HK-2 (cell line): Measurements from ENCODE around the gene FUOM.
A peak's percentile ranks its signal among the peaks of the same experiment; 100 is the strongest.
"Not testable (repeated sequence)": the region's sequence is repeated elsewhere in the genome, so short reads cannot be mapped to it uniquely, and the experiment has no call there.

Experiments
- DNase-seq: peaks from one replicate; pipeline ENCODE4 v3.0.0-alpha.2; 2018; ENCODE audit not compliant: unreplicated experiment

Gene FUOM

GRCh38 chr10:133328358-133329343 lies 29.2 kb downstream of the FUOM start:
- no peak for DNase-seq

- DNase-seq: peak; percentile 59
Measured at GRCh38 chr10:133327651-133328357, 30.0 kb downstream of the FUOM start.

- DNase-seq: no peak
Measured at GRCh38 chr10:133326745-133327650, 30.8 kb downstream of the FUOM start.

GRCh38 chr10:133326223-133326551 lies 31.6 kb downstream of the FUOM start:
- DNase-seq: no peak

- no peak for DNase-seq
Measured at GRCh38 chr10:133325440-133326222, 32.2 kb downstream of the FUOM start.

GRCh38 chr10:133324857-133325260 lies 33.0 kb downstream of the FUOM start:
- DNase-seq: no peak

GRCh38 chr10:133324198-133324792 lies 33.5 kb downstream of the FUOM start:
- peak; percentile 53 for DNase-seq

GRCh38 chr10:133322064-133322709 lies 35.6 kb downstream of the FUOM start:
- not testable (repeated sequence) for DNase-seq

- not testable (repeated sequence) for DNase-seq
Measured at GRCh38 chr10:133320852-133321422, 36.9 kb downstream of the FUOM start.

GRCh38 chr10:133318494-133319127 lies 39.2 kb downstream of the FUOM start:
- peak; percentile 85 for DNase-seq

GRCh38 chr10:133316732-133317131 lies 41.1 kb downstream of the FUOM start:
- DNase-seq: no peak

- no peak for DNase-seq
Measured at GRCh38 chr10:133316266-133316665, 41.6 kb downstream of the FUOM start.

GRCh38 chr10:133315847-133316246 lies 42.0 kb downstream of the FUOM start:
- no peak for DNase-seq

- no peak for DNase-seq
Measured at GRCh38 chr10:133314911-133315310, 42.9 kb downstream of the FUOM start.

- DNase-seq: no peak
Measured at GRCh38 chr10:133313192-133313591, 44.6 kb downstream of the FUOM start.

- no peak for DNase-seq
Measured at GRCh38 chr10:133312769-133313145, 45.1 kb downstream of the FUOM start.

GRCh38 chr10:133312016-133312768 lies 45.6 kb downstream of the FUOM start:
- DNase-seq: no peak

- DNase-seq: no peak
Measured at GRCh38 chr10:133311570-133311969, 46.2 kb downstream of the FUOM start.

- no peak for DNase-seq
Measured at GRCh38 chr10:133310789-133311188, 47.0 kb downstream of the FUOM start.
